Endothelial cell of umbilical vein (primary cell): ENCODE results near the gene CPA3. TPM values are rescaled to one million over a fixed set of nuclear protein-coding genes. Genes with fewer than 3 reads are reported as not detected.

ENCODE experiments used
- BruUV-seq: library from RNA; stranded (reverse); fragments of 400-500 nt; replicated peaks from 2 replicates; lab custom pipeline; 2021; lab: Mats Ljungman, UMichigan
- CTCF ChIA-PET: fragments of 300-600, 350-600 bp; sonication (Branson Sonifier 250); formaldehyde crosslinking; loops from one replicate; lab custom pipeline; 2021; ENCODE audit warnings: antibody characterized with exemption, inconsistent platforms; lab: Charles Lee
- POLR2A ChIA-PET: fragments of 300-600, 350-600 bp; sonication (Branson Sonifier 250); formaldehyde crosslinking; loops from one replicate; lab custom pipeline; 2021; ENCODE audit warnings: antibody characterized with exemption, inconsistent platforms; lab: Charles Lee
- DNase-seq: peaks from one replicate; pipeline ENCODE4 v3.0.0-alpha.2; 2011; ENCODE audit warnings: low read depth, low spot score
- FAIRE-seq: peaks from 2 replicates; lab custom pipeline; 2011; peaks lifted over from hg19 to GRCh38; lab: Jason Lieb, UNC
- H2AFZ ChIP-seq: 2 replicates; pipeline ENCODE4 v1.6.0; 2012; ENCODE audit warnings: low read depth, low read length, control low read depth, inconsistent platforms
- H3K27ac ChIP-seq: 2 replicates; pipeline ENCODE4 v1.5.1; 2011; ENCODE audit warnings: low read depth, mild to moderate bottlenecking, control low read depth, low read length, moderate library complexity; ENCODE audit not compliant: insufficient read depth
- H3K27me3 ChIP-seq, 2 experiments: 2 replicates each; pipeline versions ENCODE4 v1.6.0 to v1.6.1; 2011; ENCODE audit warnings: low read length in 2 of 2, mixed read lengths in 1 of 2; ENCODE audit not compliant: control insufficient read depth in 2 of 2, insufficient read depth in 2 of 2
- H3K36me3 ChIP-seq, 2 experiments: 2 replicates in 1 of 2; 3 replicates in 1 of 2; pipeline ENCODE4 v1.5.1; 2011; ENCODE audit warnings: low read length in 2 of 2, mild to moderate bottlenecking in 1 of 2, moderate library complexity in 1 of 2; ENCODE audit not compliant: control insufficient read depth in 2 of 2, insufficient read depth in 2 of 2; ENCODE audit errors: extremely low read depth in 1 of 2
- H3K4me1 ChIP-seq: 3 replicates; pipeline ENCODE4 v1.5.1; 2011; ENCODE audit warnings: mild to moderate bottlenecking, low read length; ENCODE audit not compliant: control insufficient read depth, insufficient read depth; ENCODE audit errors: extremely low read depth
- H3K4me2 ChIP-seq: 2 replicates; pipeline ENCODE4 v1.6.1; 2011; ENCODE audit warnings: low read length, control low read depth, mixed read lengths; ENCODE audit not compliant: insufficient read depth
- H3K4me3 ChIP-seq, 3 experiments: fragments of 200-600 bp in 1 of 3; sonication (generic), shearing (Covaris generic) in 1 of 3; replicated peaks in 1 of 3; 2 replicates each; pipeline ENCODE4 v1.5.1; 2011 to 2016; ENCODE audit warnings: control low read depth in 3 of 3, low read length in 3 of 3, mild to moderate bottlenecking in 2 of 3, inconsistent platforms in 1 of 3, low read depth in 1 of 3, moderate library complexity in 1 of 3; ENCODE audit not compliant: insufficient read depth in 1 of 3
- H3K79me2 ChIP-seq: 2 replicates; pipeline ENCODE4 v1.6.0; 2012; ENCODE audit warnings: low read length, inconsistent platforms; ENCODE audit not compliant: control insufficient read depth, insufficient read depth
- H3K9ac ChIP-seq: replicated peaks from 2 replicates; pipeline ENCODE3; 2011; ENCODE audit warnings: low read length, control low read depth; ENCODE audit not compliant: insufficient read depth; ENCODE audit errors: extremely low read depth
- H3K9me1 ChIP-seq: replicated peaks from 3 replicates; pipeline ENCODE4 v1.6.0; 2011; ENCODE audit warnings: mild to moderate bottlenecking, low read length; ENCODE audit not compliant: control insufficient read depth, insufficient read depth; ENCODE audit errors: extremely low read depth
- H3K9me3 ChIP-seq: replicated peaks from 2 replicates; pipeline ENCODE4 v1.5.1; 2012; ENCODE audit warnings: low read length, inconsistent platforms; ENCODE audit not compliant: control insufficient read depth, insufficient read depth
- H4K20me1 ChIP-seq: replicated peaks from 2 replicates; pipeline ENCODE3; 2011; ENCODE audit warnings: mild to moderate bottlenecking, low read length; ENCODE audit not compliant: control insufficient read depth, insufficient read depth; ENCODE audit errors: extremely low read depth
- CTCF ChIP-seq, 2 donors: IDR thresholded peaks; 1 replicate in 1 of 2; 2 replicates in 1 of 2; pipeline ENCODE4 v1.5.1; 2011; ENCODE audit warnings: low read length in 2 of 2, mild to moderate bottlenecking in 2 of 2, moderate library complexity in 2 of 2, control low read depth in 1 of 2, inconsistent platforms in 1 of 2, low read depth in 1 of 2; ENCODE audit not compliant: insufficient read depth in 1 of 2; ENCODE audit errors: extremely low read depth in 1 of 2
- EZH2 ChIP-seq: IDR thresholded peaks from 2 replicates; pipeline ENCODE4 v1.6.1; 2012; ENCODE audit warnings: borderline replicate concordance, low read depth, mild to moderate bottlenecking, moderate library complexity, low read length, inconsistent platforms; ENCODE audit not compliant: severe bottlenecking
- FOS ChIP-seq: IDR thresholded peaks from 2 replicates; pipeline ENCODE4 v1.6.1; 2011; ENCODE audit warnings: mild to moderate bottlenecking, low read length, moderate library complexity, borderline replicate concordance; ENCODE audit not compliant: insufficient read depth
- GATA2 ChIP-seq: IDR thresholded peaks from 2 replicates; pipeline ENCODE4 v1.7.0; 2011; ENCODE audit warnings: low read depth, mild to moderate bottlenecking, moderate library complexity, mixed read lengths, low read length; ENCODE audit not compliant: insufficient read length, insufficient read depth
- JUN ChIP-seq: IDR thresholded peaks from 2 replicates; pipeline ENCODE4 v1.6.1; 2011; ENCODE audit warnings: borderline replicate concordance, low read depth; ENCODE audit not compliant: insufficient read length, insufficient read depth
- MAX ChIP-seq: IDR thresholded peaks from 2 replicates; pipeline ENCODE4 v1.6.1; 2011; ENCODE audit not compliant: insufficient read depth, insufficient read length
- MYC ChIP-seq: IDR thresholded peaks from one replicate; pipeline ENCODE4 v1.6.1; 2011; ENCODE audit warnings: mild to moderate bottlenecking, low read depth, low read length
- POLR2A ChIP-seq: IDR thresholded peaks from 2 replicates; pipeline ENCODE4 v1.6.1; 2012; ENCODE audit warnings: low read depth, mild to moderate bottlenecking, control low read depth, low read length
- POLR2AphosphoS5 ChIP-seq: IDR thresholded peaks from 2 replicates; pipeline ENCODE4 v1.6.1; 2012; ENCODE audit warnings: low read depth, mild to moderate bottlenecking, control low read depth, low read length, moderate library complexity; ENCODE audit not compliant: insufficient read depth
- dilution Hi-C: fragments of 300-500 bp; cut with MboI; formaldehyde crosslinking; loops from one replicate; pipeline ENCODE4 v1.15.0; 2019; ENCODE audit warnings: low sequenced_read_pairs; ENCODE audit not compliant: extremely low pct_ligation_motif_present
- intact Hi-C: fragments of 100-400 bp; cut with micrococcal nuclease; formaldehyde crosslinking; loops from one replicate; pipeline ENCODE4 v1.10.0; 2022
- polyA plus RNA-seq, 4 experiments: library from polyadenylated mRNA; depleted of rRNA in 3 of 4; stranded (reverse) in 3 of 4; unstranded in 1 of 4; fragments of >200 nt; gene quantifications; 2 replicates each; pipeline versions ENCODE4 v1.2.1 to v1.2.3, GENCODE V29; 2011 to 2012; ENCODE audit warnings: missing spikeins in 1 of 4
- total RNA-seq: library from RNA; stranded (reverse); gene quantifications from 2 replicates; pipeline ENCODE4 v1.2.3, GENCODE V29; 2021

The CPA3 gene
- total and polyA plus RNA-seq, 2 donors (not counting 3 experiments of a cell fraction or from before 2014, with no cell fraction given) = 1.7 to 6.4 TPM

GRCh38 chr3:148896062-148896461, 31.0 kb downstream of the CPA3 start:
- no peaks in the 10 kb centered on the region for H3K9me3 ChIP-seq
- H3K36me3 ChIP-seq = no peaks in the 10 kb centered on the region
- FAIRE-seq (no peak), DNase-seq (no peak)
- H3K9ac ChIP-seq = no peak overlapping the region
- H2AFZ ChIP-seq = no peak overlapping the region
- dilution Hi-C loops = no loop called here
- no TSS peak for BruUV-seq
- H3K4me3 ChIP-seq = no peak overlapping the region
- no peaks in the 10 kb centered on the region for H4K20me1 ChIP-seq
- no peaks in the 10 kb centered on the region for H3K79me2 ChIP-seq
- no peaks in the 10 kb centered on the region for H3K4me1 ChIP-seq
- H3K9me1 ChIP-seq = no peaks in the 10 kb centered on the region
- intact Hi-C loops = no loop called here
- H3K4me2 ChIP-seq = no peak overlapping the region
- peaks cover 8 to 31% of the 10 kb centered on the region in 2 experiments for H3K27me3 ChIP-seq
- no peak overlapping the region for H3K27ac ChIP-seq
- ChIA-PET POLR2A (no interaction called here), CTCF (interaction anchor here (0.8 to 3.3 kb wide), 5 partner anchors 9 to 48 kb away, joined by 3 to 10 read pairs (median 3); no protein-coding TSS in a partner anchor)
- TF ChIP-seq POLR2A (no peak), MYC (no peak), MAX (no peak), CTCF (IDR thresholded peaks at IDR 0.05; ENCODE audit: extremely low read depth in 1 of 2, insufficient read depth in 1 of 2, low read depth in 1 of 2, low read length in 2 of 2) (no peak), FOS (no peak), JUN (no peak), GATA2 (no peak), POLR2AphosphoS5 (no peak), EZH2 (no peak)
